Naive thymus-derived CD4-positive, alpha-beta T cell (primary cell): ENCODE data around the gene CDH18. TPM values are rescaled to one million over a fixed set of nuclear protein-coding genes. Genes with fewer than 3 reads are reported as not detected.

ENCODE experiments used
- ATAC-seq: fragments of 150-1000 bp; cut with Tn5 transposase; 2 replicates; pipeline ENCODE4 v1.10.0; 2021; ENCODE audit warnings: mild to moderate bottlenecking, moderate library complexity
- CTCF ChIA-PET: fragments of 350-600 bp; sonication (Branson Sonifier 250); formaldehyde crosslinking; loops from one replicate; lab custom pipeline; 2021; ENCODE audit warnings: antibody characterized with exemption; lab: Charles Lee
- POLR2A ChIA-PET: fragments of 350-600 bp; sonication (Branson Sonifier 250); formaldehyde crosslinking; loops from one replicate; lab custom pipeline; 2021; ENCODE audit warnings: antibody characterized with exemption, inconsistent platforms; lab: Charles Lee
- DNase-seq, 9 donors: peaks; one replicate each; pipeline versions ENCODE4 v3.0.0 to v3.0.0-alpha.2; 2020 to 2022; ENCODE audit warnings: mixed read lengths in 1 of 9
- H3K27ac ChIP-seq: one replicate; pipeline ENCODE4 v1.7.0; 2013; ENCODE audit warnings: mild to moderate bottlenecking, low read depth, low read length, moderate library complexity
- H3K27me3 ChIP-seq, 2 donors: one replicate each; pipeline ENCODE4 v1.7.0; 2013; ENCODE audit warnings: low read length in 2 of 2, mild to moderate bottlenecking in 2 of 2, moderate library complexity in 2 of 2; ENCODE audit not compliant: control insufficient read depth in 2 of 2, insufficient read depth in 2 of 2
- H3K36me3 ChIP-seq, 3 experiments: 1 replicate in 2 of 3; 2 replicates in 1 of 3; pipeline ENCODE4 v1.7.0; 2013; ENCODE audit warnings: low read length in 3 of 3, mild to moderate bottlenecking in 3 of 3, moderate library complexity in 1 of 3; ENCODE audit not compliant: insufficient read depth in 3 of 3, control insufficient read depth in 2 of 3
- H3K4me1 ChIP-seq, 2 donors: one replicate each; pipeline ENCODE4 v1.7.0; 2013; ENCODE audit warnings: low read length in 2 of 2, mild to moderate bottlenecking in 2 of 2, moderate library complexity in 1 of 2; ENCODE audit not compliant: control insufficient read depth in 2 of 2, insufficient read depth in 2 of 2
- H3K4me3 ChIP-seq: 2 replicates; pipeline ENCODE4 v1.7.0; 2013; ENCODE audit warnings: mild to moderate bottlenecking, low read length
- H3K9me3 ChIP-seq, 3 experiments: 1 replicate in 2 of 3; 2 replicates in 1 of 3; pipeline ENCODE4 v1.7.0; 2013; ENCODE audit warnings: low read length in 3 of 3; ENCODE audit not compliant: control insufficient read depth in 2 of 3
- H3K27ac Mint-ChIP-seq, 9 donors: one replicate each; pipeline ENCODE4 v1.8.0; 2020 to 2022; ENCODE audit warnings: mixed read lengths in 9 of 9, mild to moderate bottlenecking in 8 of 9, moderate library complexity in 5 of 9, inconsistent platforms in 2 of 9
- H3K27me3 Mint-ChIP-seq, 5 donors: one replicate each; pipeline ENCODE4 v1.8.0; 2021 to 2022; ENCODE audit warnings: mixed read lengths in 5 of 5, mild to moderate bottlenecking in 1 of 5
- H3K36me3 Mint-ChIP-seq, 5 donors: one replicate each; pipeline ENCODE4 v1.8.0; 2020 to 2022; ENCODE audit warnings: mixed read lengths in 5 of 5, mild to moderate bottlenecking in 3 of 5, inconsistent platforms in 1 of 5
- H3K4me1 Mint-ChIP-seq, 7 donors: one replicate each; pipeline ENCODE4 v1.8.0; 2020 to 2022; ENCODE audit warnings: mixed read lengths in 7 of 7, mild to moderate bottlenecking in 3 of 7, inconsistent platforms in 1 of 7
- H3K4me3 Mint-ChIP-seq, 10 donors: one replicate each; pipeline ENCODE4 v1.8.0; 2020 to 2022; ENCODE audit warnings: mild to moderate bottlenecking in 10 of 10, mixed read lengths in 10 of 10, moderate library complexity in 6 of 10, inconsistent platforms in 2 of 10
- H3K9me3 Mint-ChIP-seq, 11 donors: one replicate each; pipeline ENCODE4 v1.8.0; 2020 to 2022; ENCODE audit warnings: mixed read lengths in 11 of 11, mild to moderate bottlenecking in 4 of 11, inconsistent platforms in 1 of 11, moderate library complexity in 1 of 11
- intact Hi-C, 2 donors: fragments of 100-400 bp; cut with micrococcal nuclease; formaldehyde crosslinking; loops; one replicate each; pipeline ENCODE4 v1.15.1; 2023
- polyA plus RNA-seq, 2 donors: library from polyadenylated mRNA; unstranded; fragments of 300-500 nt; fragmentation: Illumina TruSeq; gene quantifications; one replicate each; pipeline ENCODE4 v1.2.3, GENCODE V29; 2021
- total RNA-seq, 6 experiments: library from RNA in 5 of 6; stranded (reverse) in 5 of 6; gene quantifications; 1 replicate in 5 of 6; 2 replicates in 1 of 6; pipeline ENCODE4 v1.2.3 and lab custom pipeline; 2021 to 2026

Gene CDH18
- total and polyA plus RNA-seq, 7 experiments from 2014 or later: not detected

DNA sequence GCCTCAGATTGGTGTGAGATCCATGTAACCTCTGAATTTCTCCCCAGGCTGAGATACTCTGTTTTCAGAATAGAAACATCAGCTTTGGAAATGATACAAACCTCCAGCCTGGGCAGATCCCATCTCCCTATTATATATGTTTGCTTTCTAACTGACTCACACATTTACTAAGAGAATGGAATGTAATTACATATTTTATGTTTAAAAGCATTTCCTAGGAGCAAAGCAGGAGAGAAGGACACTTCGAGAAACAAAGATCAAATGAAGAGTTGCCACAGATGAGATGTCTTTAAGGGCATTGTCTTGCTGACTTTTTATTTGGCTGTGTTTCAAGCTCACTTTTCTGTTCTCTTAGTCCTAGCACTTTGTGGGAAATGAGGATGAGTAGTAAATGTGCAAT, 96.3 kb downstream of the CDH18 start:
- H3K9me3 ChIP-seq: peaks cover 0 to 3% (median 0%) of the 10 kb centered on the region in 3 experiments
- intact Hi-C loops: no loop called here
- ChIA-PET CTCF (no interaction called here), POLR2A (no interaction called here)
- no peak overlapping the region for H3K27ac Mint-ChIP-seq
- no peak for ATAC-seq
- H3K4me3 ChIP-seq: no peak overlapping the region
- no peaks in the 10 kb centered on the region for H3K36me3 ChIP-seq
- DNase-seq: no peak
- H3K4me1 ChIP-seq: no peaks in the 10 kb centered on the region
- H3K27me3 ChIP-seq: no peaks in the 10 kb centered on the region
- H3K4me1 Mint-ChIP-seq: no peaks in the 10 kb centered on the region
- H3K27me3 Mint-ChIP-seq: no peaks in the 10 kb centered on the region
- H3K9me3 Mint-ChIP-seq: peaks cover 0 to 19% (median 4%) of the 10 kb centered on the region in 11 donors
- no peak overlapping the region for H3K27ac ChIP-seq
- H3K4me3 Mint-ChIP-seq: no peak overlapping the region
- no peaks in the 10 kb centered on the region for H3K36me3 Mint-ChIP-seq

DNA sequence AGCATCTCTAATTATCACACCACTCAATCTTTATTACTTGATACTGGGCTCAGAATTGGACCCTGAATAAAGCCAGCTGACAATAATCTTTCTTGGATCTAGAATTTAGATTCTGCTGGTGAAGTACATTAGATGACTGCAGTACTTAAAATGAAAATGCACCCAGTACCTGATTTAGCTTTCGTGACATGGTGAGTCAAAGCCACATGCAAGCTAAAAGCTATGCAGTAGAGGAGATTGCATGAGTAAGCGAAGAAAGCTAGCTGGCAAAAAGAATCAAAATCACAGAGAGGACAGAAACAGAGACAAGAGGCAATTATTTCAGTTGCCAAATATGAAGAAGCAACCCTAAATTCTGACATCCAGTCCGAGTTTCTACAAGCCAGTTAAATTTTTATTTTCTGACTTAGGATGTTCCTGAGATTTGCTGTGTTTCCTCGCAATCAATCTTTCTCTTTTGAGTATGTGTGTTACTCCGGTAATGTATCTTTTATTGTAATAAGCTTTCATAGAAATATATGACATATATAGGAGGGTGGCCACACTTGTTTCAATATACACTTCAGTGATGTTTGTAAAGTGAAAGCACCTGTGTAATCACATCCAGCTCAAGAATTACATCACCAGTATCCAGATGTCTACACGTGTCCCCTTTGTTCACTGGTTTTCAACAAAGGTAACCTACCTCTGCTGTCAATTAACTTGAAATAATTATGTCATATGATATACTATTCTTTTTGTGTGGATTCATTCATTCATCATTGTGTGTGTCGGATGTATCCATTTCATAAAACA, 101.7 kb downstream of the CDH18 start:
- Mint-ChIP-seq H3K27ac (no peak overlapping the region), H3K4me3 (no peak overlapping the region), H3K36me3 (no peaks in the 10 kb centered on the region), H3K9me3 (peaks cover 0 to 11% (median 0%) of the 10 kb centered on the region in 11 donors), H3K27me3 (no peaks in the 10 kb centered on the region), H3K4me1 (no peaks in the 10 kb centered on the region)
- Histone ChIP-seq H3K4me3 (no peak overlapping the region), H3K27ac (no peak overlapping the region), H3K27me3 (no peaks in the 10 kb centered on the region), H3K9me3 (peaks cover 0 to 3% (median 0%) of the 10 kb centered on the region in 3 experiments), H3K4me1 (no peaks in the 10 kb centered on the region), H3K36me3 (no peaks in the 10 kb centered on the region)
- intact Hi-C loops: no loop called here
- DNase-seq (no peak), ATAC-seq (no peak)
- ChIA-PET POLR2A (no interaction called here), CTCF (interaction anchor here (0.7 kb wide), 1 partner anchor 26 kb away, joined by 3 read pairs; no protein-coding TSS in a partner anchor)

DNA sequence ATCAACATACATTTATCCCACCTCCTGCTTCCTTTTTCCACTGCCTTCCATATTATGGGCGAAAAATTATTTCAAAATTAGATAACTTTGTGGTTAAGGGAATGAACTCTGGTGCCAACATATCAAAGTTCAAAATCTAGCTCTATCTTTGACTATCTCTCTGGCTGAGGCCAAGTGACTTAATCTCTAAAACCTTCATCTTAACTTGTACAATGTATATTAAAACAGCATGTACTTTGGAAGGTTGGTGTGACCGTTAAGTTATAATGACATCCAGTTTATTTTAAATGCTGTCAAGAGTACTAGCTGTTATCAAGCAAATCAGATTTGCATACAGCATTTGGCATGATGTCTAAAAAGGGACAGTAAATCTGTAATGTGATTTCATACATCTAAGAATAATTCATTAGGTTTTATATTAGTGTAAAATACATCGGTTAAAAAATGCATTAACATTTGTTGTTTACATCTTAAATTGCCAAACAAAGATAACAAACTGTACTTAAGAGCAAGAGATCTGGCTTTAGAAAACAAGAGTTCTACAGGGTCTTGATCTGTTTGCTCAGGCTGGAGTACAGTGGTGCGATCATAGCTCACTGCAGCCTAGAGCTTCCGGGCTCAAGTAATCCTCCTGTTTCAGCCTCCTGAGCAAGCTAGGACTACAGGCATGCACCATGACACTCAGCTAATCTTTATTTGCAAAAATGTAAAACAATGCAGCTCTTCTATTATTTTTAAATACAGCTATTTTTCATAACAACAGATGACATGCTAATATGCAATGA, 102.8 kb downstream of the CDH18 start:
- Mint-ChIP-seq H3K36me3 (no peaks in the 10 kb centered on the region), H3K27me3 (no peaks in the 10 kb centered on the region), H3K4me1 (no peaks in the 10 kb centered on the region), H3K4me3 (no peak overlapping the region), H3K27ac (no peak overlapping the region), H3K9me3 (peaks cover 0 to 11% (median 0%) of the 10 kb centered on the region in 11 donors)
- intact Hi-C loops: no loop called here
- no peaks in the 10 kb centered on the region for H3K27me3 ChIP-seq
- no peak overlapping the region for H3K4me3 ChIP-seq
- H3K9me3 ChIP-seq: peaks cover 0 to 3% (median 0%) of the 10 kb centered on the region in 3 experiments
- ATAC-seq (no peak), DNase-seq (no peak)
- H3K36me3 ChIP-seq: no peaks in the 10 kb centered on the region
- ChIA-PET POLR2A (no interaction called here), CTCF (no interaction called here)
- H3K27ac ChIP-seq: no peak overlapping the region
- H3K4me1 ChIP-seq: no peaks in the 10 kb centered on the region

DNA sequence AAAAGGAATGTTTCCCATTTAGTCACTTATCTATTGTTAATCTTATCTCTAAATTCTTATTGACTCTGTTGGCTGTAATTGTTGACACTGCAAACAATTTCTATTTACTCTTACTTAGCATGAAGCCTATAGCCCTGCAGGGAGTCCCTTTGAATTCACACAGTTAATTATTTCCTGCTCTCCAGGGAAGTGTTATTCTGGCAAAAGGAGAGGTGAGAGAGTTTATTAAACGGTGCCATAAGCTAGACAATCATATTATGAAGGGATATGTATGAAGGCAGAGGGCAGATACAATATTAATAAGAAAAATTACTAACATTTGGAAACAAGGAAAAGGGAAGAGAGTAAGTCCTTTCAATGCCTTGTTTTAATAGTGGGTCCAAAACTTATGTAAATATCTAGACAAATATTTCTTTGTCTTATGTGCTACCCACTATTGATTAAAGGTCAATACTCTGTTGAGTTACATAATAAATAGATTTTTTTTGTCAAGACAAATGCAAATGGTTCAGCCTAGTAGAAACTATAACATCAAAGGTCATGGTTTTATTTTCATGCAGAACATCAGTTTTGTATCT, 107.1 kb downstream of the CDH18 start:
- intact Hi-C loops: no loop called here
- no peak for ATAC-seq
- Histone ChIP-seq H3K4me1 (no peaks in the 10 kb centered on the region), H3K27ac (no peak overlapping the region), H3K9me3 (no peaks in the 10 kb centered on the region), H3K36me3 (no peaks in the 10 kb centered on the region), H3K27me3 (no peaks in the 10 kb centered on the region), H3K4me3 (no peak overlapping the region)
- DNase-seq: no peak
- H3K27me3 Mint-ChIP-seq: no peaks in the 10 kb centered on the region
- H3K9me3 Mint-ChIP-seq: peaks cover 0 to 10% (median 2%) of the 10 kb centered on the region in 11 donors
- ChIA-PET CTCF (no interaction called here), POLR2A (no interaction called here)
- no peaks in the 10 kb centered on the region for H3K36me3 Mint-ChIP-seq
- no peak overlapping the region for H3K4me3 Mint-ChIP-seq
- no peaks in the 10 kb centered on the region for H3K4me1 Mint-ChIP-seq
- no peak overlapping the region for H3K27ac Mint-ChIP-seq

DNA sequence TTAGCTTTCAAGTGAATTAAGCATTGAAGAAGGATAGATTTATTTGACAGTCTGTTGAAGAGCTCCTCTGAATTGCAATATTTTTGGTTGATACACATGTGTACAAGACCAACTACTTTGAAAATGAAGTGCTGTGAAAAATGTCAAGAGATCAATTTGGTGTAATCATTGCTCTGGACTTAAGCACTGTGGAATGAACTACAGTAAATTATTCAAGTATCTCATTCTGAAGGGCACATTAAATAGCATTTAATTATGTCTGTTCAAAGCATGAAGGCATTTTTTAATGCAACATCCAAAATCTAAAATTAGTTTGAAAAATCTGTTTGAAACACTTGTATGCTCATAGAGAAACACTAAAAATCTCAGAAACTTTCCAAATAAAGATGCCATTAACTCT, 107.5 kb downstream of the CDH18 start:
- DNase-seq: no peak
- Mint-ChIP-seq H3K27ac (no peak overlapping the region), H3K9me3 (peaks cover 0 to 10% (median 2%) of the 10 kb centered on the region in 11 donors), H3K4me3 (no peak overlapping the region), H3K4me1 (no peaks in the 10 kb centered on the region), H3K36me3 (no peaks in the 10 kb centered on the region), H3K27me3 (no peaks in the 10 kb centered on the region)
- Histone ChIP-seq H3K4me3 (no peak overlapping the region), H3K9me3 (no peaks in the 10 kb centered on the region), H3K36me3 (no peaks in the 10 kb centered on the region), H3K27ac (no peak overlapping the region), H3K27me3 (no peaks in the 10 kb centered on the region), H3K4me1 (no peaks in the 10 kb centered on the region)
- POLR2A ChIA-PET: no interaction called here
- CTCF ChIA-PET: no interaction called here
- intact Hi-C loops: no loop called here
- ATAC-seq: no peak

DNA sequence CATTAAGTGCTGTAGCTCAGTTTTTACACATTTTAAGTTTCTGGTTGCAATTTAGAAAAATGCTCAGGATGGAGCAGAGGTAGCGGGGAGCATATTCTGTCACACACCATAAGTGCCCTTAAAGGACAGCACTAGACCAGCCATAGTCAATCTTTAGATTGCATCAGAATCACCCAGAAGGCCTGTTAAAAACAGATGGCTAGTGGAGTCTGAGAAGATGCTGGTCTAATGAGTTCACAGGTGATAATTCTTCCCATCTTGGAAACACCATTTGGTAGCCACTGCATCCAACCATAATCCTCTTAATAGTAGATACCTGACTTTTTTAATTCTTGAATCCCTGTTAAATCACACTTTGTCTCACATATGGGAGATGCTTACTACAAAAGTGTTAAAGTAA, 113.2 kb downstream of the CDH18 start:
- no peak for DNase-seq
- no peaks in the 10 kb centered on the region for H3K4me1 Mint-ChIP-seq
- H3K9me3 Mint-ChIP-seq: peaks cover 0 to 27% (median 11%) of the 10 kb centered on the region in 11 donors
- H3K4me3 Mint-ChIP-seq: no peak overlapping the region
- Histone ChIP-seq H3K36me3 (no peaks in the 10 kb centered on the region), H3K27me3 (no peaks in the 10 kb centered on the region), H3K27ac (no peak overlapping the region), H3K4me1 (no peaks in the 10 kb centered on the region), H3K4me3 (no peak overlapping the region), H3K9me3 (no peaks in the 10 kb centered on the region)
- no peak for ATAC-seq
- intact Hi-C loops: no loop called here
- POLR2A ChIA-PET: no interaction called here
- H3K36me3 Mint-ChIP-seq: no peaks in the 10 kb centered on the region
- H3K27me3 Mint-ChIP-seq: no peaks in the 10 kb centered on the region
- H3K27ac Mint-ChIP-seq: no peak overlapping the region
- CTCF ChIA-PET: no interaction called here
